SU-DHL-6 (cell line): Measurements from ENCODE around the gene ANKRD29.

Experiments used
- EZH2phosphoT487 ChIP-seq: fragments of 200-600 bp; sonication (generic), shearing (Covaris generic); conservative IDR thresholded peaks from 2 replicates; pipeline ENCODE4 v1.6.1; 2018; ENCODE audit warnings: mild to moderate bottlenecking, antibody characterized with exemption, low read length, moderate library complexity, mixed read lengths
- TF ChIP-seq, protein P1 (sequence below): fragments of 200-600 bp; sonication (generic); IDR thresholded peaks from one replicate; pipeline ENCODE4 v1.5.1; 2017; ENCODE audit warnings: antibody characterized with exemption, mild to moderate bottlenecking, low read length, moderate library complexity; ENCODE audit not compliant: insufficient read depth, poor library complexity, severe bottlenecking

DNA sequence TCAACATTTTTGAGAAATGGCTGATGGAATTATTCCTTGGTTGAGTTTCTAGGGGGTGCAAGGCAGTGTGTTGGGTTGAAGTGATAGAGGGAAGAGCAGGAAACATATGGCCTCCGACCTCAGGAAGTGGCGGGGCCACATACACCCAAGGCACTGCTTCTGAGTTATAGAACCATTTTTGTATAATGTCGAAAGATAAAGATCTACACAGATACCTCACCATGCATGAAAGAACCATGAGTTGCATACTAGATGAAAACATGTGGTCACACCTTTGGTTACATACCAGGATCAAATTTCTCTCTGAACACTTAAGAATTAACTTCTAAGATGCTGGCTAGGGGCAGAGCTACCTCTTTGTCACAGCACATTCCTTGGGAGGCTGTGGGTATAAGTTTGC is 49.7 kb upstream of the ANKRD29 start:
- TF ChIP-seq, protein P1, sequence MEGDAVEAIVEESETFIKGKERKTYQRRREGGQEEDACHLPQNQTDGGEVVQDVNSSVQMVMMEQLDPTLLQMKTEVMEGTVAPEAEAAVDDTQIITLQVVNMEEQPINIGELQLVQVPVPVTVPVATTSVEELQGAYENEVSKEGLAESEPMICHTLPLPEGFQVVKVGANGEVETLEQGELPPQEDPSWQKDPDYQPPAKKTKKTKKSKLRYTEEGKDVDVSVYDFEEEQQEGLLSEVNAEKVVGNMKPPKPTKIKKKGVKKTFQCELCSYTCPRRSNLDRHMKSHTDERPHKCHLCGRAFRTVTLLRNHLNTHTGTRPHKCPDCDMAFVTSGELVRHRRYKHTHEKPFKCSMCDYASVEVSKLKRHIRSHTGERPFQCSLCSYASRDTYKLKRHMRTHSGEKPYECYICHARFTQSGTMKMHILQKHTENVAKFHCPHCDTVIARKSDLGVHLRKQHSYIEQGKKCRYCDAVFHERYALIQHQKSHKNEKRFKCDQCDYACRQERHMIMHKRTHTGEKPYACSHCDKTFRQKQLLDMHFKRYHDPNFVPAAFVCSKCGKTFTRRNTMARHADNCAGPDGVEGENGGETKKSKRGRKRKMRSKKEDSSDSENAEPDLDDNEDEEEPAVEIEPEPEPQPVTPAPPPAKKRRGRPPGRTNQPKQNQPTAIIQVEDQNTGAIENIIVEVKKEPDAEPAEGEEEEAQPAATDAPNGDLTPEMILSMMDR: no peak
- no peak for TF ChIP-seq EZH2phosphoT487
